Common myeloid progenitor, CD34-positive (primary cell): ENCODE results near the gene IGSF21.

Experiments
- CTCF ChIA-PET: fragments of 350-600 bp; sonication (Branson Sonifier 250); formaldehyde crosslinking; loops from one replicate; lab custom pipeline; 2021; ENCODE audit warnings: antibody characterized with exemption; lab: Charles Lee
- POLR2A ChIA-PET: fragments of 350-600 bp; sonication (Branson Sonifier 250); formaldehyde crosslinking; loops from one replicate; lab custom pipeline; 2021; ENCODE audit warnings: antibody characterized with exemption; lab: Charles Lee
- DNase-seq, 3 donors: peaks; one replicate each; pipeline versions ENCODE4 v3.0.0 to v3.0.0-alpha.2; 2013
- H3K27ac ChIP-seq, 2 experiments: 1 replicate in 1 of 2; 2 replicates in 1 of 2; pipeline ENCODE4 v1.7.0; 2013; ENCODE audit warnings: inconsistent platforms in 2 of 2, low read length in 2 of 2, mild to moderate bottlenecking in 2 of 2, low read depth in 1 of 2, moderate library complexity in 1 of 2; ENCODE audit not compliant: severe bottlenecking in 2 of 2, insufficient read depth in 1 of 2, poor library complexity in 1 of 2
- H3K27me3 ChIP-seq, 5 experiments: replicated peaks in 2 of 5; 1 replicate in 3 of 5; 2 replicates in 2 of 5; pipeline versions ENCODE4 v1.6.1 to v1.7.0; 2013; ENCODE audit warnings: low read length in 4 of 5, mild to moderate bottlenecking in 2 of 5, moderate library complexity in 2 of 5, inconsistent platforms in 1 of 5; ENCODE audit not compliant: insufficient read depth in 5 of 5, control insufficient read depth in 4 of 5
- H3K36me3 ChIP-seq, 4 experiments: 1 replicate in 2 of 4; 2 replicates in 2 of 4; pipeline versions ENCODE4 v1.6.1 to v1.7.0; 2013; ENCODE audit warnings: low read length in 3 of 4, control low read depth in 1 of 4, mild to moderate bottlenecking in 1 of 4; ENCODE audit not compliant: control insufficient read depth in 4 of 4, insufficient read depth in 4 of 4
- H3K4me1 ChIP-seq, 4 experiments: 1 replicate in 3 of 4; 2 replicates in 1 of 4; pipeline versions ENCODE4 v1.6.1 to v1.7.1; 2013; ENCODE audit warnings: low read length in 3 of 4, mild to moderate bottlenecking in 3 of 4, control low read depth in 1 of 4, inconsistent platforms in 1 of 4, moderate library complexity in 1 of 4; ENCODE audit not compliant: control insufficient read depth in 4 of 4, insufficient read depth in 4 of 4; ENCODE audit errors: control extremely low read depth in 1 of 4
- H3K4me3 ChIP-seq, 7 experiments: 1 replicate in 4 of 7; 2 replicates in 3 of 7; pipeline versions ENCODE4 v1.5.1 to v1.7.0; 2013; ENCODE audit warnings: mild to moderate bottlenecking in 7 of 7, low read length in 6 of 7, moderate library complexity in 6 of 7, inconsistent platforms in 2 of 7, low read depth in 2 of 7, control low read depth in 1 of 7; ENCODE audit not compliant: insufficient read depth in 4 of 7, control insufficient read depth in 1 of 7; ENCODE audit errors: extremely low read depth in 1 of 7
- H3K9me3 ChIP-seq, 5 experiments: 1 replicate in 4 of 5; 2 replicates in 1 of 5; pipeline versions ENCODE4 v1.6.1 to v1.7.1; 2013; ENCODE audit warnings: low read length in 4 of 5, mild to moderate bottlenecking in 2 of 5, inconsistent platforms in 1 of 5, low read depth in 1 of 5, moderate library complexity in 1 of 5; ENCODE audit not compliant: control insufficient read depth in 4 of 5, insufficient read depth in 2 of 5; ENCODE audit errors: control extremely low read depth in 1 of 5
- WGBS: methylation state at CpG from one replicate; pipeline ENCODE4 v1.1.5; 2013; ENCODE audit not compliant: insufficient coverage; 5-methylcytosine and 5-hydroxymethylcytosine counted together

IGSF21 gene

GRCh38 chr1:18110968-18111367, 3.4 kb downstream of the IGSF21 start:
- WGBS: 4% methylated on average over 21 of the region's 30 CpGs
- peaks cover 0 to 90% (median 50%) of the 10 kb centered on the region in 5 experiments for H3K27me3 ChIP-seq

GRCh38 chr1:18111605-18112297, 4.2 kb downstream of the IGSF21 start:
- ChIA-PET CTCF (no interaction called here), POLR2A (no interaction called here)
- 40% methylated on average over 6 of the region's 12 CpGs for WGBS
- peaks cover 0 to 89% (median 45%) of the 10 kb centered on the region in 5 experiments for H3K27me3 ChIP-seq
- DNase-seq: no peak
- peaks cover 0 to 19% (median 6%) of the 10 kb centered on the region in 4 experiments for H3K4me1 ChIP-seq
- no peak overlapping the region for H3K27ac ChIP-seq
- no peak overlapping the region for H3K4me3 ChIP-seq
- no peaks in the 10 kb centered on the region for H3K36me3 ChIP-seq
- H3K9me3 ChIP-seq: no peaks in the 10 kb centered on the region

More at GRCh38 chr1:18110968-18111367, 3.4 kb downstream of the IGSF21 start:
- H3K27ac ChIP-seq: no peak overlapping the region
- H3K36me3 ChIP-seq: no peaks in the 10 kb centered on the region
- POLR2A ChIA-PET: no interaction called here
- DNase-seq: peak in 2 of 3 donors; percentile 18 to 26
- peaks cover 0 to 19% (median 6%) of the 10 kb centered on the region in 4 experiments for H3K4me1 ChIP-seq
- CTCF ChIA-PET: no interaction called here
- H3K4me3 ChIP-seq: peak overlapping the region in 1 of 7 experiments; percentile 28
- H3K9me3 ChIP-seq: no peaks in the 10 kb centered on the region

- Histone ChIP-seq H3K27me3 (peaks cover 0 to 83% (median 39%) of the 10 kb centered on the region in 5 experiments), H3K27ac (no peak overlapping the region), H3K9me3 (no peaks in the 10 kb centered on the region), H3K36me3 (no peaks in the 10 kb centered on the region), H3K4me3 (no peak overlapping the region), H3K4me1 (peaks cover 0 to 18% (median 6%) of the 10 kb centered on the region in 4 experiments)
- DNase-seq: no peak
- no CpG with 5 or more reads among the region's 3 CpGs for WGBS
- ChIA-PET POLR2A (no interaction called here), CTCF (no interaction called here)
Measured at GRCh38 chr1:18112611-18113010, 5.0 kb downstream of the IGSF21 start.

- H3K9me3 ChIP-seq: no peaks in the 10 kb centered on the region
- CTCF ChIA-PET: no interaction called here
- H3K4me1 ChIP-seq: peaks cover 0 to 24% (median 9%) of the 10 kb centered on the region in 4 experiments
- H3K27ac ChIP-seq: no peak overlapping the region
- H3K27me3 ChIP-seq: peaks cover 0 to 75% (median 22%) of the 10 kb centered on the region in 5 experiments
- DNase-seq: no peak
- POLR2A ChIA-PET: no interaction called here
- 90% methylated on average over 3 of the region's 3 CpGs for WGBS
- no peaks in the 10 kb centered on the region for H3K36me3 ChIP-seq
- no peak overlapping the region for H3K4me3 ChIP-seq
Measured at GRCh38 chr1:18114726-18115410, 7.3 kb downstream of the IGSF21 start.

- peaks cover 0 to 71% (median 12%) of the 10 kb centered on the region in 5 experiments for H3K27me3 ChIP-seq
- 100% methylated on average over 1 of the region's 1 CpG for WGBS
- H3K4me3 ChIP-seq: no peak overlapping the region
- CTCF ChIA-PET: interaction anchor here (1.4 kb wide), 1 partner anchor 10 kb away, joined by 3 read pairs; no protein-coding TSS in a partner anchor
- no peak for DNase-seq
- H3K36me3 ChIP-seq: no peaks in the 10 kb centered on the region
- peaks cover 0 to 11% (median 4%) of the 10 kb centered on the region in 4 experiments for H3K4me1 ChIP-seq
- no peaks in the 10 kb centered on the region for H3K9me3 ChIP-seq
- H3K27ac ChIP-seq: no peak overlapping the region
- POLR2A ChIA-PET: no interaction called here
Measured at GRCh38 chr1:18116777-18117176, 9.2 kb downstream of the IGSF21 start.

- H3K27me3 ChIP-seq: peaks cover 0 to 59% (median 5%) of the 10 kb centered on the region in 5 experiments
- ChIA-PET POLR2A (no interaction called here), CTCF (no interaction called here)
- H3K4me1 ChIP-seq: peaks cover 0 to 11% (median 4%) of the 10 kb centered on the region in 4 experiments
- peak overlapping the region in 4 of 7 experiments; percentile 7 to 54 (median 36) for H3K4me3 ChIP-seq
- no peaks in the 10 kb centered on the region for H3K36me3 ChIP-seq
- no peak overlapping the region for H3K27ac ChIP-seq
- WGBS: 8% methylated on average over 13 of the region's 13 CpGs
- DNase-seq: peak; percentile 14 to 49 (median 38)
- no peaks in the 10 kb centered on the region for H3K9me3 ChIP-seq
Measured at GRCh38 chr1:18118078-18118477, 10.5 kb downstream of the IGSF21 start.

- Histone ChIP-seq H3K27ac (no peak overlapping the region), H3K4me3 (no peak overlapping the region), H3K9me3 (no peaks in the 10 kb centered on the region), H3K27me3 (peaks cover 0 to 57% (median 5%) of the 10 kb centered on the region in 5 experiments), H3K36me3 (no peaks in the 10 kb centered on the region), H3K4me1 (peaks cover 0 to 11% (median 4%) of the 10 kb centered on the region in 4 experiments)
- ChIA-PET POLR2A (no interaction called here), CTCF (interaction anchor here (0.6 kb wide), 1 partner anchor 27 kb away, joined by 3 read pairs; no protein-coding TSS in a partner anchor)
- no peak for DNase-seq
- WGBS: 40% methylated on average over 3 of the region's 3 CpGs
Measured at GRCh38 chr1:18118491-18118890, 10.9 kb downstream of the IGSF21 start.
